K562 (cell line): Measurements from ENCODE around the gene HOPX. TPM values are rescaled to one million over a fixed set of nuclear protein-coding genes. Genes with fewer than 3 reads are reported as not detected.

ENCODE experiments used
- ATAC-seq: fragments of 200-7000 bp; cut with Tn5 transposase; 3 replicates; pipeline ENCODE4 v1.9.1; 2020; ENCODE audit warnings: moderate library complexity
- BruUV-seq: library from RNA; stranded (reverse); fragments of 400-500 nt; replicated peaks from 2 replicates; lab custom pipeline; 2021; lab: Mats Ljungman, UMichigan
- CTCF ChIA-PET: fragments of 300-600 bp; formaldehyde crosslinking; extraction: SDS; loops from one replicate; lab custom pipeline; 2021; ENCODE audit warnings: low intra/inter-chr PET ratio; lab: Yijun Ruan, JAX
- POLR2A ChIA-PET: fragments of 300-600, 350-650 bp; sonication (Branson Sonifier 250); formaldehyde crosslinking; extraction: SDS; loops from one replicate; lab custom pipeline; 2021; ENCODE audit warnings: antibody characterized with exemption, inconsistent platforms; lab: Yijun Ruan, JAX
- DNase-seq, 4 experiments: peaks; one replicate each; pipeline versions ENCODE4 v3.0.0 to v3.0.0-alpha.2; 2011 to 2018; ENCODE audit warnings: low spot score in 3 of 4, mixed read lengths in 3 of 4; ENCODE audit errors: extremely low read depth in 1 of 4
- FAIRE-seq: peaks from 2 replicates; lab custom pipeline; 2011; peaks lifted over from hg19 to GRCh38; lab: Jason Lieb, UNC
- H2AFZ ChIP-seq: 2 replicates; pipeline ENCODE4 v1.6.0; 2011; ENCODE audit warnings: low read depth, low read length, control low read depth, inconsistent platforms
- H3K27ac ChIP-seq: fragments of 200-600 bp; 3 replicates; pipeline ENCODE4 v1.8.0; 2011; ENCODE audit warnings: low read depth, mild to moderate bottlenecking, control low read depth, inconsistent platforms, low read length, moderate library complexity, mixed read lengths; ENCODE audit errors: extremely low read depth
- H3K27me3 ChIP-seq, 2 experiments: fragments of 300-600 bp in 1 of 2; 2 replicates in 1 of 2; 3 replicates in 1 of 2; pipeline versions ENCODE4 v1.6.0 to v1.8.0; 2011; ENCODE audit warnings: inconsistent platforms in 2 of 2, low read length in 2 of 2, mild to moderate bottlenecking in 1 of 2, mixed read lengths in 1 of 2, moderate library complexity in 1 of 2; ENCODE audit not compliant: control insufficient read depth in 2 of 2, insufficient read depth in 2 of 2
- H3K36me3 ChIP-seq: fragments of 300-600 bp; 3 replicates; pipeline ENCODE4 v1.8.0; 2011; ENCODE audit warnings: mild to moderate bottlenecking, low read length, inconsistent platforms; ENCODE audit not compliant: control insufficient read depth, insufficient read depth
- H3K4me1 ChIP-seq, 2 experiments: fragments of 200-600 bp in 1 of 2; replicated peaks in 1 of 2; 2 replicates in 1 of 2; 3 replicates in 1 of 2; pipeline versions ENCODE4 v1.5.1 to v1.8.0; 2011; ENCODE audit warnings: inconsistent platforms in 2 of 2, low read length in 2 of 2, mild to moderate bottlenecking in 1 of 2, mixed read lengths in 1 of 2, moderate library complexity in 1 of 2; ENCODE audit not compliant: control insufficient read depth in 2 of 2, insufficient read depth in 2 of 2
- H3K4me2 ChIP-seq: 2 replicates; pipeline ENCODE4 v1.6.1; 2011; ENCODE audit warnings: low read length, control low read depth, inconsistent platforms, mixed read lengths; ENCODE audit not compliant: insufficient read depth
- H3K4me3 ChIP-seq: fragments of 200-600 bp; sonication (generic), shearing (Covaris generic); 2 replicates; pipeline ENCODE4 v1.5.1; 2016; ENCODE audit warnings: control low read depth, inconsistent platforms
- H3K79me2 ChIP-seq: fragments of 200-600 bp; 3 replicates; pipeline ENCODE4 v1.8.0; 2011; ENCODE audit warnings: low read length, inconsistent platforms; ENCODE audit not compliant: control insufficient read depth, insufficient read depth
- H3K9ac ChIP-seq, 2 experiments: 2 replicates each; pipeline versions ENCODE4 v1.6.0 to v1.6.1; 2011; ENCODE audit warnings: low read depth in 2 of 2, low read length in 2 of 2, control low read depth in 1 of 2, inconsistent platforms in 1 of 2, mild to moderate bottlenecking in 1 of 2, mixed read lengths in 1 of 2; ENCODE audit not compliant: insufficient read depth in 1 of 2
- H3K9me1 ChIP-seq: one replicate; pipeline ENCODE4 v1.6.0; 2011; ENCODE audit warnings: inconsistent platforms, mild to moderate bottlenecking, low read length, moderate library complexity; ENCODE audit not compliant: control insufficient read depth, insufficient read depth
- H3K9me3 ChIP-seq: replicated peaks from 2 replicates; pipeline ENCODE4 v1.5.1; 2011; ENCODE audit warnings: low read depth, low read length, inconsistent platforms; ENCODE audit not compliant: control insufficient read depth, insufficient read depth
- H4K20me1 ChIP-seq: replicated peaks from 2 replicates; pipeline ENCODE4 v1.6.1; 2011; ENCODE audit warnings: low read length, inconsistent platforms, mixed read lengths; ENCODE audit not compliant: control insufficient read depth, insufficient read depth
- BACH1 ChIP-seq: fragments of 200-800 bp; sonication (Bioruptor generic); IDR thresholded peaks from 2 replicates; pipeline ENCODE4 v1.6.1; 2016; ENCODE audit warnings: missing genetic modification characterization, missing compliant biosample characterization
- NFE2L1 ChIP-seq: fragments of 450-650 bp; IDR thresholded peaks from 2 replicates; pipeline ENCODE4 v1.6.1; 2016; ENCODE audit warnings: missing genetic modification characterization, low read depth, mild to moderate bottlenecking, missing compliant biosample characterization, moderate library complexity, borderline replicate concordance
- SLC30A9 ChIP-seq: fragments of 250-450 bp; sonication (Bioruptor Pico); IDR thresholded peaks from 2 replicates; pipeline ENCODE4 v1.8.0; 2022; ENCODE audit warnings: mild to moderate bottlenecking, moderate library complexity
- ZFPM2 ChIP-seq: fragments of 250-450 bp; sonication (Bioruptor Pico); IDR thresholded peaks from 2 replicates; pipeline ENCODE4 v1.5.1; 2022; ENCODE audit warnings: mild to moderate bottlenecking
- WGBS: fragments of 100-300 bp; shearing (Covaris generic); methylation state at CpG from one replicate; pipeline ENCODE4 v1.1.6; 2016; ENCODE audit warnings: low coverage, mixed read lengths; ENCODE audit not compliant: insufficient coverage; ENCODE audit errors: missing lambda C conversion rate; 5-methylcytosine and 5-hydroxymethylcytosine counted together
- in situ Hi-C: fragments of 300-500 bp; cut with MboI; formaldehyde crosslinking; loops from 4 replicates; pipeline ENCODE4 v1.15.0; 2018; ENCODE audit warnings: inconsistent platforms, mixed read lengths
- intact Hi-C: fragments of 100-400 bp; cut with micrococcal nuclease; formaldehyde crosslinking; loops from 2 replicates; pipeline ENCODE4 v1.14.2; 2022
- polyA plus RNA-seq, 8 experiments: library from polyadenylated mRNA; depleted of rRNA in 4 of 8; stranded (reverse) in 5 of 8; unstranded in 3 of 8; fragments of >200 nt; fragmentation: Nextera tagmentation in 2 of 8; fragmentation: Illumina TruSeq in 1 of 8; extraction: Ambion mirVana in 2 of 8; extraction: Trizol in 1 of 8; gene quantifications; 2 replicates each; pipeline versions ENCODE4 v1.2.1 to v1.2.3, GENCODE V29; 2011 to 2014; ENCODE audit warnings: inconsistent platforms in 1 of 8, missing spikeins in 1 of 8
- total RNA-seq, 7 experiments: library from RNA; depleted of rRNA in 6 of 7; stranded (reverse); fragments of >200 nt in 6 of 7; fragmentation: Illumina TruSeq in 2 of 7; extraction: Trizol in 2 of 7; gene quantifications; 2 replicates each; pipeline versions ENCODE4 v1.2.1 to v1.2.3, GENCODE V29; 2011 to 2021; ENCODE audit warnings: low replicate concordance in 1 of 7
- TF ChIP-seq, protein P1 (sequence below): sonication (generic); formaldehyde crosslinking; IDR thresholded peaks from 2 replicates; pipeline ENCODE4 v1.8.1; 2023; ENCODE audit warnings: mild to moderate bottlenecking, missing genetic modification reagents
- TF ChIP-seq, protein P2 (sequence below): fragments of 250-450 bp; sonication (Bioruptor Pico); IDR thresholded peaks from 2 replicates; pipeline ENCODE4 v1.5.0; 2021; ENCODE audit warnings: mild to moderate bottlenecking, moderate library complexity

Gene HOPX
- total and polyA plus RNA-seq, 9 of the 15 experiments (the other 6 are each of a cell fraction or from before 2014, with no cell fraction given): 0.24 TPM; not detected in 8

- H3K36me3 ChIP-seq: no peaks in the 10 kb centered on the region
- no peak for ATAC-seq
- TF ChIP-seq NFE2L1 (no peak), SLC30A9 (CRISPR knock-in tag) (no peak), ZFPM2 (CRISPR knock-in tag) (no peak), BACH1 (tag) (no peak)
- TF ChIP-seq, protein P1, sequence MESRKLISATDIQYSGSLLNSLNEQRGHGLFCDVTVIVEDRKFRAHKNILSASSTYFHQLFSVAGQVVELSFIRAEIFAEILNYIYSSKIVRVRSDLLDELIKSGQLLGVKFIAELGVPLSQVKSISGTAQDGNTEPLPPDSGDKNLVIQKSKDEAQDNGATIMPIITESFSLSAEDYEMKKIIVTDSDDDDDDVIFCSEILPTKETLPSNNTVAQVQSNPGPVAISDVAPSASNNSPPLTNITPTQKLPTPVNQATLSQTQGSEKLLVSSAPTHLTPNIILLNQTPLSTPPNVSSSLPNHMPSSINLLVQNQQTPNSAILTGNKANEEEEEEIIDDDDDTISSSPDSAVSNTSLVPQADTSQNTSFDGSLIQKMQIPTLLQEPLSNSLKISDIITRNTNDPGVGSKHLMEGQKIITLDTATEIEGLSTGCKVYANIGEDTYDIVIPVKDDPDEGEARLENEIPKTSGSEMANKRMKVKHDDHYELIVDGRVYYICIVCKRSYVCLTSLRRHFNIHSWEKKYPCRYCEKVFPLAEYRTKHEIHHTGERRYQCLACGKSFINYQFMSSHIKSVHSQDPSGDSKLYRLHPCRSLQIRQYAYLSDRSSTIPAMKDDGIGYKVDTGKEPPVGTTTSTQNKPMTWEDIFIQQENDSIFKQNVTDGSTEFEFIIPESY (CRISPR knock-in tag): no peak
- TF ChIP-seq, protein P2, sequence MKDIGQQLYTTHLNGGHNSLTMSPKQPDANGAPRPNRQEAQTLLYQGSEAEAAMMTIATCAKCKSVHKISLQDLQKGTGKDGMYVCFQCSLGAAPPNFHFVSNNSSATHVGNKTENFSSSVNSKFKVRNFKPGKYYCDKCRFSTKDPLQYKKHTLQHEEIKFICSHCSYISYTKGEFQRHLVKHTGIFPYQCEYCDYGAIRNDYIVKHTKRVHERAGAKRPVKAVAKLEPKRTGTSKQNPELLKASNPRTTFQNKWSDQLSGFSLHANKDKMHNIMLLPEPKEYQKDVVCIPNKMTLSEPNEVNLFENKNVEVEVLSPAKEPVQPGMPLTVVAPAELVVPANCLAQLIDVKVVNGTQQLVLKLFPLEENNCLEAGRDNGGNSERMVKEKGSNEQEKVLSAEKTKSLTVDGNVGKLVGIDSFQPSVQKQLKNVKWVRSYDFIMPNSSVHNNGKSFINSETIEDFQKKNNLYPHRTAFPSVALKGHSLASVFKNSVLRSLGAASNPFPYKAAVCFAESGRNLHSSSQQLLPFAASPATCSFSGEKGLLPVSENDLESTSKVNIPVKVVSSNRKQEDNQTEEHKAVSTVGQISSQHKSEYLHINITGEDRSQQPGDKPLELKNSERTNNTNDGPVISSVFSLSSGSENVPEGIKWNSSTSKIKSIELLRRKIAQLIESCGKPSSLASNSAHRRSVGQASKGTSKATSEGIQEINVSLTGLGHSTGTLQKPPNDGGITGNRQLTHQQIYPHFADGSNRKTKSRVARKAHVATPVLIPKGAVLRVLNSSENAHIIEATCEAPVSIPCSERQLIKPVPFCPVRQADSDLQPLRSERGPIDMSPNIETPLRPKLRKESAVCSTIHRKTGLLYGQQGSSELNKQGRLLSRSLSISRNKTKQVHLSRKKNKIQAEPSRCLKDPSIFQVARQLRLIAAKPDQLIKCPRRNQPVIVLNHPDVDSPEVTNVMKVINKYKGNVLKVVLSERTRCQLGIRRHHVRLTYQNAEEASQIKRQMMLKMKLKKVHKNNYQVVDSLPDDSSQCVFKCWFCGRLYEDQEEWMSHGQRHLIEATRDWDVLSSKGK (CRISPR knock-in tag): no peak
Measured at GRCh38 chr4:56626420-56626819, 54.7 kb downstream of the HOPX start.

More at GRCh38 chr4:56626420-56626819, 54.7 kb downstream of the HOPX start:
- Histone ChIP-seq H3K4me1 (no peaks in the 10 kb centered on the region), H3K9ac (no peak overlapping the region), H3K79me2 (no peaks in the 10 kb centered on the region), H3K27ac (no peak overlapping the region), H3K9me1 (no peaks in the 10 kb centered on the region), H2AFZ (no peak overlapping the region), H3K27me3 (no peaks in the 10 kb centered on the region), H4K20me1 (no peaks in the 10 kb centered on the region), H3K9me3 (no peaks in the 10 kb centered on the region), H3K4me3 (no peak overlapping the region), H3K4me2 (no peak overlapping the region)
- ChIA-PET CTCF (no interaction called here), POLR2A (no interaction called here)
- intact Hi-C loops (no loop called here), in situ Hi-C loops (no loop called here)
- FAIRE-seq (no peak), DNase-seq (no peak)
- BruUV-seq: no TSS peak
- 0% methylated on average over 1 of the region's 1 CpG for WGBS
